IMR-90 (cell line): ENCODE data around the gene CAMSAP3.

Source experiments
- MXI1 ChIP-seq: IDR thresholded peaks from 2 replicates; pipeline ENCODE4 v1.6.1; 2012; ENCODE audit warnings: low read depth, mild to moderate bottlenecking, low read length, moderate library complexity, borderline replicate concordance
- POLR2A ChIP-seq: IDR thresholded peaks from 2 replicates; pipeline ENCODE4 v1.6.1; 2012; ENCODE audit warnings: mild to moderate bottlenecking, low read depth, low read length
- TF ChIP-seq, protein P1 (sequence below): conservative IDR thresholded peaks from 2 replicates; pipeline ENCODE4 v1.5.1; 2012; ENCODE audit warnings: mild to moderate bottlenecking, low read depth, low read length, improper control_type of control experiment
- TF ChIP-seq, protein P2 (sequence below): fragments of 150-350 bp; IDR thresholded peaks from 2 replicates; pipeline ENCODE4 v1.6.1; 2017; ENCODE audit warnings: mild to moderate bottlenecking, antibody characterized with exemption, low read length, low read depth

DNA sequence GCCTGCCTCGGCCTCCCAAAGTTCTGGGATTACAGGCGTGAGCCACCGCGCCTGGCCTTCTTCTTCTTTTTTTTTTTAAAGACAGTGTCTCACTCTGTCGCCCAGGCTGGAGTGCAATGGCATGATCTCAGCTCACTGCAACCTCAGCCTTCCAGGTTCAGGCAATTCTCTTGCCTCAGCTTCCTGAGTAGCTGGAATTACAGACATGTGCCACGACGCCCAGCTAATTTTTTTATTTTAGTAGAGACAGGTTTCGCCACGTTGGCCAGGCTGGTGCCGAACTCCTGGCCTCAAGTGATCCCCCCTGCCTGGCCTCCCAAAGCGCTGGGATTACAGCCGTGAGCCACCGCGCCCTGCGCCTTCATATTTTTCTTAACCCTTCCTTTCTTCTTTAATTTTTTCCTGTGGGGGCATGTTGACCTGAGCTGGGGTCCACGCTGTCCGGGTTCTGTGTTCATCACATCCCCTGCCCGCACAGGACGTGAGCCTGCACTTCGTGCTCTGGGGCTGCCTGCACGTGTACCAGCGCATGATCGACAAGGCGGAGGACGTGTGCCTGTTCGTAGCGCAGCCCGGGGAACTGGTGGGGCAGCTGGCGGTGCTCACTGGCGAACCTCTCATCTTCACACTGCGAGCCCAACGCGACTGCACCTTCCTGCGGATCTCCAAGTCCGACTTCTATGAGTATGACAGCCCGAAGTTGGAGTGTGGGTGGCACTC, 46.1 kb upstream of the CAMSAP3 start:
- TF ChIP-seq POLR2A (no peak), MXI1 (no peak)
- TF ChIP-seq, protein P1, sequence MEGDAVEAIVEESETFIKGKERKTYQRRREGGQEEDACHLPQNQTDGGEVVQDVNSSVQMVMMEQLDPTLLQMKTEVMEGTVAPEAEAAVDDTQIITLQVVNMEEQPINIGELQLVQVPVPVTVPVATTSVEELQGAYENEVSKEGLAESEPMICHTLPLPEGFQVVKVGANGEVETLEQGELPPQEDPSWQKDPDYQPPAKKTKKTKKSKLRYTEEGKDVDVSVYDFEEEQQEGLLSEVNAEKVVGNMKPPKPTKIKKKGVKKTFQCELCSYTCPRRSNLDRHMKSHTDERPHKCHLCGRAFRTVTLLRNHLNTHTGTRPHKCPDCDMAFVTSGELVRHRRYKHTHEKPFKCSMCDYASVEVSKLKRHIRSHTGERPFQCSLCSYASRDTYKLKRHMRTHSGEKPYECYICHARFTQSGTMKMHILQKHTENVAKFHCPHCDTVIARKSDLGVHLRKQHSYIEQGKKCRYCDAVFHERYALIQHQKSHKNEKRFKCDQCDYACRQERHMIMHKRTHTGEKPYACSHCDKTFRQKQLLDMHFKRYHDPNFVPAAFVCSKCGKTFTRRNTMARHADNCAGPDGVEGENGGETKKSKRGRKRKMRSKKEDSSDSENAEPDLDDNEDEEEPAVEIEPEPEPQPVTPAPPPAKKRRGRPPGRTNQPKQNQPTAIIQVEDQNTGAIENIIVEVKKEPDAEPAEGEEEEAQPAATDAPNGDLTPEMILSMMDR: no peak
- TF ChIP-seq, protein P2, sequence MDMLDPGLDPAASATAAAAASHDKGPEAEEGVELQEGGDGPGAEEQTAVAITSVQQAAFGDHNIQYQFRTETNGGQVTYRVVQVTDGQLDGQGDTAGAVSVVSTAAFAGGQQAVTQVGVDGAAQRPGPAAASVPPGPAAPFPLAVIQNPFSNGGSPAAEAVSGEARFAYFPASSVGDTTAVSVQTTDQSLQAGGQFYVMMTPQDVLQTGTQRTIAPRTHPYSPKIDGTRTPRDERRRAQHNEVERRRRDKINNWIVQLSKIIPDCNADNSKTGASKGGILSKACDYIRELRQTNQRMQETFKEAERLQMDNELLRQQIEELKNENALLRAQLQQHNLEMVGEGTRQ: no peak
